ENCODE results near the gene TUT4.

DNA sequence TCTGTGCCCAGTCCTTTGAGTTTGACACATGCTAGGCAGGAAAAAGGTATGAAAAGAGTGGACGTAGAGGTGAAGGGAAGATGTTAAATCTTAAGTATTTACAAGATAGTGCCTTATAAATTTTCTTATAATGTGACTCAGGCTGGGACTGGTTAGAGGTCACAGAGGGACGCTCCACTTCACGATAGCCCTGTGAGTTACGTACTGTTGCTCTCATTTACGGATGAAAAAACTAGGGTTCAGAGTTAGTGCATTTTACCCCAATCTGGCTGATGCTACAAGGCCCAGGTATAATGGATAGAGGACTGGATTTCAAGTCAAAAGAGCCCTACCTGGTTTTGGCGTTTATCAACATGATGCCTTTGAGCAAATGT is 1.4 kb upstream of the TUT4 start:
- TF ChIP-seq, protein P1, sequence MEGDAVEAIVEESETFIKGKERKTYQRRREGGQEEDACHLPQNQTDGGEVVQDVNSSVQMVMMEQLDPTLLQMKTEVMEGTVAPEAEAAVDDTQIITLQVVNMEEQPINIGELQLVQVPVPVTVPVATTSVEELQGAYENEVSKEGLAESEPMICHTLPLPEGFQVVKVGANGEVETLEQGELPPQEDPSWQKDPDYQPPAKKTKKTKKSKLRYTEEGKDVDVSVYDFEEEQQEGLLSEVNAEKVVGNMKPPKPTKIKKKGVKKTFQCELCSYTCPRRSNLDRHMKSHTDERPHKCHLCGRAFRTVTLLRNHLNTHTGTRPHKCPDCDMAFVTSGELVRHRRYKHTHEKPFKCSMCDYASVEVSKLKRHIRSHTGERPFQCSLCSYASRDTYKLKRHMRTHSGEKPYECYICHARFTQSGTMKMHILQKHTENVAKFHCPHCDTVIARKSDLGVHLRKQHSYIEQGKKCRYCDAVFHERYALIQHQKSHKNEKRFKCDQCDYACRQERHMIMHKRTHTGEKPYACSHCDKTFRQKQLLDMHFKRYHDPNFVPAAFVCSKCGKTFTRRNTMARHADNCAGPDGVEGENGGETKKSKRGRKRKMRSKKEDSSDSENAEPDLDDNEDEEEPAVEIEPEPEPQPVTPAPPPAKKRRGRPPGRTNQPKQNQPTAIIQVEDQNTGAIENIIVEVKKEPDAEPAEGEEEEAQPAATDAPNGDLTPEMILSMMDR (IDR thresholded peaks at IDR 0.05) = no peak
- no peak for TF ChIP-seq POLR2A (IDR thresholded peaks at IDR 0.05)
